ENCODE measurements around the gene PSMG4.

DNA sequence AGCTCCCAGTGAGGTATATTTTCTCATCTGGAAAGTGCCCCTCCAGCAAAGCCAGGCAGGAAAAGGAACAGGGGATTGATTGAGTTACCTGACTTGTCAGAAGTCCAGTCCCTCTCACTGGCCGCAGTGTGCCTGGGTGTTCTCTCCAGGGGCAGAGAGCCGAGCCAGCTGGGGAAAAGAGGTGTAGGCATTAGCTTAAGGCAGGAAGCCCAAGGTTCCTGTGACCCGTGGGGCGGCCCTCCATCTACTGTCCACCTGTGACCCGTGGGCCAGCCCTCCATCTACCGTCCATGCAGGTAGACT, 2.7 kb downstream of the PSMG4 start:
- TF ChIP-seq, protein P1, sequence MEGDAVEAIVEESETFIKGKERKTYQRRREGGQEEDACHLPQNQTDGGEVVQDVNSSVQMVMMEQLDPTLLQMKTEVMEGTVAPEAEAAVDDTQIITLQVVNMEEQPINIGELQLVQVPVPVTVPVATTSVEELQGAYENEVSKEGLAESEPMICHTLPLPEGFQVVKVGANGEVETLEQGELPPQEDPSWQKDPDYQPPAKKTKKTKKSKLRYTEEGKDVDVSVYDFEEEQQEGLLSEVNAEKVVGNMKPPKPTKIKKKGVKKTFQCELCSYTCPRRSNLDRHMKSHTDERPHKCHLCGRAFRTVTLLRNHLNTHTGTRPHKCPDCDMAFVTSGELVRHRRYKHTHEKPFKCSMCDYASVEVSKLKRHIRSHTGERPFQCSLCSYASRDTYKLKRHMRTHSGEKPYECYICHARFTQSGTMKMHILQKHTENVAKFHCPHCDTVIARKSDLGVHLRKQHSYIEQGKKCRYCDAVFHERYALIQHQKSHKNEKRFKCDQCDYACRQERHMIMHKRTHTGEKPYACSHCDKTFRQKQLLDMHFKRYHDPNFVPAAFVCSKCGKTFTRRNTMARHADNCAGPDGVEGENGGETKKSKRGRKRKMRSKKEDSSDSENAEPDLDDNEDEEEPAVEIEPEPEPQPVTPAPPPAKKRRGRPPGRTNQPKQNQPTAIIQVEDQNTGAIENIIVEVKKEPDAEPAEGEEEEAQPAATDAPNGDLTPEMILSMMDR (conservative IDR thresholded peaks at IDR 0.05 in 1 of 2, IDR thresholded peaks at IDR 0.05 in 1 of 2; ENCODE audit: extremely low read depth in 1 of 2, insufficient read depth in 1 of 2, low read depth in 1 of 2, low read length in 2 of 2) = no peak
- TF ChIP-seq EZH2 (IDR thresholded peaks at IDR 0.05; ENCODE audit: borderline replicate concordance, low read length) = no peak
